Neuronal stem cell (in vitro differentiated cells): ENCODE results near the gene SYT9.

Experiments
- DNase-seq: peaks from one replicate; pipeline ENCODE4 v3.0.0-alpha.2; 2013; ENCODE audit warnings: low spot score
- H2AFZ ChIP-seq: one replicate; pipeline ENCODE4 v1.6.1; 2013; ENCODE audit warnings: mild to moderate bottlenecking, low read length, inconsistent platforms
- H2AK5ac ChIP-seq: 2 replicates; pipeline ENCODE4 v1.6.1; 2013; ENCODE audit warnings: low read depth, mild to moderate bottlenecking, inconsistent platforms, low read length, moderate library complexity, mixed read lengths
- H2BK120ac ChIP-seq: 2 replicates; pipeline ENCODE4 v1.6.1; 2013; ENCODE audit warnings: low read depth, mild to moderate bottlenecking, inconsistent platforms, low read length, moderate library complexity, mixed read lengths
- H2BK12ac ChIP-seq: one replicate; pipeline ENCODE4 v1.6.1; 2013; ENCODE audit warnings: low read length, inconsistent platforms
- H2BK15ac ChIP-seq: 2 replicates; pipeline ENCODE4 v1.6.1; 2013; ENCODE audit warnings: mild to moderate bottlenecking, low read length, inconsistent platforms, mixed read lengths
- H2BK5ac ChIP-seq: one replicate; pipeline ENCODE4 v1.6.1; 2013; ENCODE audit warnings: inconsistent platforms, mild to moderate bottlenecking, low read length, moderate library complexity
- H3K14ac ChIP-seq: one replicate; pipeline ENCODE4 v1.6.1; 2013; ENCODE audit warnings: low read length, inconsistent platforms
- H3K18ac ChIP-seq: 2 replicates; pipeline ENCODE4 v1.6.1; 2013; ENCODE audit warnings: low read length, inconsistent platforms
- H3K23ac ChIP-seq: 2 replicates; pipeline ENCODE4 v1.6.1; 2013; ENCODE audit warnings: low read depth, mild to moderate bottlenecking, mixed read lengths, low read length, inconsistent platforms; ENCODE audit not compliant: poor library complexity
- H3K27ac ChIP-seq: replicated peaks from 3 replicates; pipeline ENCODE4 v1.5.1; 2013; ENCODE audit warnings: low read length, inconsistent platforms
- H3K27me3 ChIP-seq, 3 experiments: 2 replicates each; pipeline ENCODE4 v1.6.1; 2013; ENCODE audit warnings: low read length in 3 of 3, mild to moderate bottlenecking in 2 of 3, inconsistent platforms in 1 of 3, low read depth in 1 of 3, mixed read lengths in 1 of 3, moderate library complexity in 1 of 3; ENCODE audit not compliant: control insufficient read depth in 3 of 3, insufficient read depth in 3 of 3
- H3K36me3 ChIP-seq, 2 donors: replicated peaks in 1 of 2; 2 replicates each; pipeline ENCODE4 v1.6.1; 2013; ENCODE audit warnings: low read length in 2 of 2; ENCODE audit not compliant: control insufficient read depth in 2 of 2, insufficient read depth in 2 of 2
- H3K4ac ChIP-seq: 2 replicates; pipeline ENCODE4 v1.6.1; 2013; ENCODE audit warnings: inconsistent platforms, mild to moderate bottlenecking, low read length, moderate library complexity
- H3K4me1 ChIP-seq, 2 donors: 1 replicate in 1 of 2; 2 replicates in 1 of 2; pipeline ENCODE4 v1.6.1; 2013; ENCODE audit warnings: low read length in 2 of 2, low read depth in 1 of 2; ENCODE audit not compliant: control insufficient read depth in 2 of 2, insufficient read depth in 1 of 2
- H3K4me2 ChIP-seq: one replicate; pipeline ENCODE4 v1.6.1; 2013; ENCODE audit warnings: mild to moderate bottlenecking, low read length, inconsistent platforms; ENCODE audit not compliant: insufficient read depth, poor library complexity, severe bottlenecking
- H3K4me3 ChIP-seq, 2 donors: 2 replicates each; pipeline ENCODE4 v1.5.1; 2013; ENCODE audit warnings: low read length in 2 of 2, mild to moderate bottlenecking in 2 of 2, inconsistent platforms in 1 of 2, moderate library complexity in 1 of 2
- H3K79me1 ChIP-seq: one replicate; pipeline ENCODE4 v1.6.1; 2013; ENCODE audit warnings: low read depth, mild to moderate bottlenecking, inconsistent platforms, low read length, moderate library complexity
- H3K9ac ChIP-seq: one replicate; pipeline ENCODE4 v1.6.1; 2013; ENCODE audit warnings: mild to moderate bottlenecking, low read depth, low read length, inconsistent platforms; ENCODE audit not compliant: poor library complexity
- H3K9me3 ChIP-seq, 2 donors: replicated peaks in 1 of 2; 2 replicates each; pipeline versions ENCODE3 to v1.6.1; 2013; ENCODE audit warnings: low read length in 2 of 2, mild to moderate bottlenecking in 2 of 2, inconsistent platforms in 1 of 2, low read depth in 1 of 2, mixed read lengths in 1 of 2, moderate library complexity in 1 of 2; ENCODE audit not compliant: control insufficient read depth in 2 of 2, insufficient read depth in 1 of 2
- H4K8ac ChIP-seq: one replicate; pipeline ENCODE4 v1.6.1; 2013; ENCODE audit warnings: low read depth, mild to moderate bottlenecking, inconsistent platforms, low read length, moderate library complexity
- H4K91ac ChIP-seq: one replicate; pipeline ENCODE4 v1.6.1; 2013; ENCODE audit warnings: low read length, low read depth, mild to moderate bottlenecking, inconsistent platforms; ENCODE audit not compliant: poor library complexity
- WGBS, 2 donors: extraction: QIAGEN DNeasy Blood & Tissue Kit; methylation state at CpG; one replicate each; pipeline ENCODE4 v1.1.7; 2013; ENCODE audit warnings: missing lambda C conversion rate in 2 of 2, mixed read lengths in 1 of 2; ENCODE audit not compliant: insufficient read length in 2 of 2, insufficient replicate concordance in 1 of 2; ENCODE audit errors: extremely low coverage in 2 of 2; 5-methylcytosine and 5-hydroxymethylcytosine counted together

The SYT9 gene

DNA sequence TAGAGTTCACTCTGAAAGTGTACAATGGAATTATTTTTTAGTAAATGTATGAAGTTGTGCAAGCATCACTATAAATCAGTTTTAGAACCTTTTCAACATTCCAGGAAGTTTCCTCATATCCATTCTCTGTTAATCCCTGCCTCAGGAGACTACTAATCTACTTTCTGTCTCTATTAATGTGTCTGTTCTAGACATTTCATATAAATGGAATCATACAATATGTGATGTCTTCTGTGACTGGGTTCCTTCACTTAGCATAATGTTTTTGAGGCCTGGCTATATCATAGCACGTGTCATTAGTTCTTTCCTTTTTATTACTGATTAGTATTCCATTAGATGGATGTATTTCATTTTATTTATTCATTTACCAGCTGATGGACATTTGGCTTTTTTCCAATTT lies 17.1 kb downstream of the SYT9 start:
- H2BK5ac ChIP-seq = no peak overlapping the region
- no peak overlapping the region for H3K4ac ChIP-seq

DNA sequence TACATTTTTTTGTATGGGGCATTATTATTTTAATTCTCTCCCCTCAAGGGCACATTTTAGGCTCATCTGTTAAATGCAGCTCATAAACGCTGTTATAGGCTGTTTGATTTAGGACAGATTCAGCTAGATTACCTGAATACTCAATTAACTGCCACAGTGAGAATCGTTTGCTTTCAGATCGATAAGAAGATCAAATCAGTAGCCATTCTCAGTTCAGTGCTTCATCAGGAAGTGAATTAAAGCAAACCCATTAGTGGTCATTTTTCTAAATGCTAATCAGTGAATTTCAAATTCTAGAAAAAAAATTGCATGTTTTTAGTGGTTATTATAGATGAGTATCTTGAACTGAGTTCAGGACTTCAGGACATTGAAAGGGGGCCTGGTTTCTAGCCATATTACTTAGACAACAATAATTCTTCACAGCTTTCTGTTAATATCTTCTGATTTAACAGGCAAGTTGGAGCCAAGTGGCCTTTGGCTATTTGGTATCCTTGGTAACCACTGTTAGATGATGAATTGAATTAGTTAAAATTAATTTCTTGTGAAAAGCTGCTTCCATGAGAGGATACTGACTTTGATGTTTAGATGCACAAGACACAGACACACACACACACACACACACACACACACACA lies 18.6 kb downstream of the SYT9 start:
- WGBS, 2 donors = no CpG with 5 or more reads among the region's 3 CpGs
- Histone ChIP-seq H3K9me3 (no peaks in the 10 kb centered on the region), H3K23ac (no peak overlapping the region), H4K91ac (no peak overlapping the region), H3K36me3 (no peaks in the 10 kb centered on the region), H2BK120ac (no peak overlapping the region), H2AFZ (no peak overlapping the region), H3K18ac (no peak overlapping the region), H3K9ac (no peak overlapping the region), H3K4ac (no peak overlapping the region), H3K27ac (no peak overlapping the region), H3K4me2 (no peak overlapping the region), H3K27me3 (no peaks in the 10 kb centered on the region), H3K4me1 (peaks cover 0 to 4% of the 10 kb centered on the region in 2 donors), H2BK12ac (no peak overlapping the region), H3K4me3 (no peak overlapping the region), H2BK5ac (no peak overlapping the region), H2BK15ac (no peak overlapping the region), H2AK5ac (no peak overlapping the region), H4K8ac (no peak overlapping the region), H3K79me1 (no peaks in the 10 kb centered on the region), H3K14ac (no peak overlapping the region)
- DNase-seq = no peak

More for the DNA sequence above, 17.1 kb downstream of the SYT9 start:
- H2BK15ac ChIP-seq = no peak overlapping the region
- H2BK12ac ChIP-seq = no peak overlapping the region
- H2BK120ac ChIP-seq = no peak overlapping the region
- no peaks in the 10 kb centered on the region for H3K36me3 ChIP-seq
- H3K14ac ChIP-seq = no peak overlapping the region
- H3K9me3 ChIP-seq = no peaks in the 10 kb centered on the region
- no peaks in the 10 kb centered on the region for H3K27me3 ChIP-seq
- H2AFZ ChIP-seq = no peak overlapping the region
- DNase-seq = no peak
- no peaks in the 10 kb centered on the region for H3K4me1 ChIP-seq
- H2AK5ac ChIP-seq = no peak overlapping the region
- H3K79me1 ChIP-seq = no peaks in the 10 kb centered on the region
- no peak overlapping the region for H4K91ac ChIP-seq
- H3K9ac ChIP-seq = no peak overlapping the region
- no peak overlapping the region for H3K23ac ChIP-seq
- no CpG with 5 or more reads among the region's 1 CpG for WGBS, 2 donors
- H3K27ac ChIP-seq = no peak overlapping the region
- no peak overlapping the region for H4K8ac ChIP-seq
- no peak overlapping the region for H3K4me2 ChIP-seq
- no peak overlapping the region for H3K18ac ChIP-seq
- H3K4me3 ChIP-seq = no peak overlapping the region

DNA sequence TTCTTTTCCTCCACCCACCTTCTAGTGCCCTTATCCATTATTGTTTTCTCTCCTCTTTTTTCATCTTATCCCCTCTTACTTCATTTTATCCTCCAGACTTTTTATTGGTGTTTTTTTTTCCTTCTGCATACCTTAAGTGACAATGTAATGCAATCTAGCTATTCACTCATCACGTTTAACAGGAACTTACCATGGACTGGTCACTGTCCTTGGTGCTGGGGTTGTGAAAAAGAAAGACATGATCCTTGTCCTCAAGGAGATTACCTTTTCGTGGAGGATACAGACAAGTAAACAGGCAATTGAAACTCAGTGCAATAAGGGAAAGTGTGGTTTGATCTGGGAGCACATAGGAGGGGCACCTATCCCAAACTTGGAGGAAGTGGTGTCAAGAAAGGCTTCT lies 20.7 kb downstream of the SYT9 start:
- DNase-seq = no peak
- H3K4ac ChIP-seq = no peak overlapping the region
- no CpG with 5 or more reads among the region's 2 CpGs for WGBS, 2 donors

DNA sequence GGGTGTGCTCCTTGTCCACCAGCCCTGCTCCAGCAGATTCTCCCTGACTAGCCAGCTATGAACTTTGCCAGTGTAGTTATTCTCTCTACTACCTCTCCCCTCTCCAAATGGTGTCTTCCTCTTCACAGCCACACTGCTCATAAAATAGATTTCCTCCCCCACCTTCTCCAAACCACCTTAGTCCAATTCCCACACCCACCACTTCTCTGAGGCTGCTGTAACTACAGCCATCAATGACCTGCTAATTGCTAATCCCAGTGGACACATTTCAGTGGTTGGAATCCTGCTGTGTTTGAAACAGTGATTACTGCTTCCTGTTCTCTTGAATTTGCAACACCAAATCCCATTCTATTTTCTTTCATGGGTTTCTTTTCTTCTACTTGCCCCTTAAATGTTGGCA lies 23.4 kb downstream of the SYT9 start:
- H2BK15ac ChIP-seq = no peak overlapping the region
- no peak overlapping the region for H2BK120ac ChIP-seq
- H3K36me3 ChIP-seq = no peaks in the 10 kb centered on the region
- H3K79me1 ChIP-seq = no peaks in the 10 kb centered on the region
- H2AFZ ChIP-seq = no peak overlapping the region
- H3K27me3 ChIP-seq = no peaks in the 10 kb centered on the region
- no peak overlapping the region for H3K23ac ChIP-seq
- no peak overlapping the region for H4K91ac ChIP-seq
- no peak overlapping the region for H3K4ac ChIP-seq
- H2AK5ac ChIP-seq = no peak overlapping the region
- no peak overlapping the region for H3K4me3 ChIP-seq
- H3K9ac ChIP-seq = no peak overlapping the region
- H3K4me2 ChIP-seq = no peak overlapping the region
- no peak overlapping the region for H2BK12ac ChIP-seq
- no peak overlapping the region for H3K14ac ChIP-seq
- no peak overlapping the region for H4K8ac ChIP-seq
- H3K9me3 ChIP-seq = no peaks in the 10 kb centered on the region
- peaks cover 0 to 4% of the 10 kb centered on the region in 2 donors for H3K4me1 ChIP-seq
- no peak for DNase-seq
- H3K18ac ChIP-seq = no peak overlapping the region
- no peak overlapping the region for H2BK5ac ChIP-seq
- H3K27ac ChIP-seq = no peak overlapping the region

More for the DNA sequence above, 20.7 kb downstream of the SYT9 start:
- Histone ChIP-seq H3K4me3 (no peak overlapping the region), H2BK12ac (no peak overlapping the region), H2AFZ (no peak overlapping the region), H3K36me3 (no peaks in the 10 kb centered on the region), H3K27me3 (no peaks in the 10 kb centered on the region), H3K9ac (no peak overlapping the region), H4K8ac (no peak overlapping the region), H3K9me3 (no peaks in the 10 kb centered on the region), H2BK120ac (no peak overlapping the region), H2AK5ac (no peak overlapping the region), H4K91ac (no peak overlapping the region), H3K23ac (no peak overlapping the region), H3K14ac (no peak overlapping the region), H3K27ac (no peak overlapping the region), H2BK15ac (no peak overlapping the region), H3K18ac (no peak overlapping the region), H3K4me2 (no peak overlapping the region), H3K79me1 (no peaks in the 10 kb centered on the region), H3K4me1 (peaks cover 0 to 4% of the 10 kb centered on the region in 2 donors), H2BK5ac (no peak overlapping the region)
